ENCODE data around the gene TTC7B. TPM values are rescaled to one million over a fixed set of nuclear protein-coding genes. Genes with fewer than 3 reads are reported as not detected.

Gene TTC7B
- total and polyA plus RNA-seq, 10 of the 15 experiments (the other 5 are each of a cell fraction or from before 2014, with no cell fraction given) = under 0.01 to 1.1 (median 0.26) TPM; not detected in 2

GRCh38 chr14:90567191-90567590 is 249.0 kb downstream of the TTC7B start:
- CTCF ChIA-PET = no interaction called here
- H3K27ac ChIP-seq (ENCODE audit: control insufficient read depth, insufficient read depth) = no peak overlapping the region
- no peak overlapping the region for H3K4me2 ChIP-seq (ENCODE audit: control insufficient read depth, insufficient read depth)
- no peaks in the 10 kb centered on the region for H3K79me2 ChIP-seq (ENCODE audit: control insufficient read depth, insufficient read depth, low read length)
- RAD21 ChIA-PET (ENCODE audit: unreplicated experiment) = no interaction called here
- SMC1A ChIA-PET (ENCODE audit: uncharacterized antibody, unreplicated experiment) = no interaction called here
- no peaks in the 10 kb centered on the region for H3K9me3 ChIP-seq (replicated peaks; ENCODE audit: control insufficient read depth, insufficient read depth, low read length)
- DNase-seq (ENCODE audit: low read depth, low spot score) = no peak
- no peak for FAIRE-seq
- H3K27me3 ChIP-seq (replicated peaks in 1 of 2; ENCODE audit: control insufficient read depth in 2 of 2, insufficient read depth in 2 of 2, low read length in 1 of 2) = peaks cover 0 to 3% of the 10 kb centered on the region in 2 experiments; a peak in 2 of 4 replicates
- no peaks in the 10 kb centered on the region for H3K36me3 ChIP-seq (ENCODE audit: control insufficient read depth in 2 of 2, insufficient read depth in 2 of 2, low read length in 1 of 2)
- in situ Hi-C loops (cut with MboI) (no loop called here), intact Hi-C loops (cut with micrococcal nuclease; ENCODE audit: unreplicated experiment) (no loop called here)
- ATAC-seq = no peak
- no peaks in the 10 kb centered on the region; the same call in 1 of the 2 replicates for H4K20me1 ChIP-seq (ENCODE audit: control insufficient read depth, insufficient read depth)
- TF ChIP-seq ASH2L (IDR thresholded peaks at IDR 0.05; ENCODE audit: borderline replicate concordance, low read depth) = no peak
- no peak for TF ChIP-seq WRNIP1 (IDR thresholded peaks at IDR 0.05; ENCODE audit: borderline replicate concordance, low read depth, low read length)
- no peak for TF ChIP-seq GATAD2B (conservative IDR thresholded peaks at IDR 0.05; ENCODE audit: low read depth)
- no peak for TF ChIP-seq MEF2A (IDR thresholded peaks at IDR 0.05; ENCODE audit: insufficient read depth, low read depth, low read length)
- no peak for TF ChIP-seq CHD1 (IDR thresholded peaks at IDR 0.05; ENCODE audit: low read depth, low read length)
- no peak for TF ChIP-seq BMI1 (IDR thresholded peaks at IDR 0.05; ENCODE audit: borderline replicate concordance)
- no peak for TF ChIP-seq ELK1 (IDR thresholded peaks at IDR 0.05; ENCODE audit: low read depth, low read length)
- H3K4me1 ChIP-seq (ENCODE audit: control insufficient read depth, insufficient read depth, low read length) = no peaks in the 10 kb centered on the region
- no TSS peak for BruUV-seq (replicated peaks)
- no peak overlapping the region for H3K9ac ChIP-seq (ENCODE audit: control insufficient read depth, insufficient read depth, low read length)
- POLR2A ChIA-PET = no interaction called here
- 43% methylated on average over 11 of the region's 11 CpGs for WGBS (ENCODE audit: insufficient coverage, insufficient replicate concordance, low lambda C conversion rate, missing lambda C conversion rate)
- no peak overlapping the region for H2AFZ ChIP-seq (ENCODE audit: control insufficient read depth, low read depth, low read length)
- H3K4me3 ChIP-seq = no peak overlapping the region

DNA sequence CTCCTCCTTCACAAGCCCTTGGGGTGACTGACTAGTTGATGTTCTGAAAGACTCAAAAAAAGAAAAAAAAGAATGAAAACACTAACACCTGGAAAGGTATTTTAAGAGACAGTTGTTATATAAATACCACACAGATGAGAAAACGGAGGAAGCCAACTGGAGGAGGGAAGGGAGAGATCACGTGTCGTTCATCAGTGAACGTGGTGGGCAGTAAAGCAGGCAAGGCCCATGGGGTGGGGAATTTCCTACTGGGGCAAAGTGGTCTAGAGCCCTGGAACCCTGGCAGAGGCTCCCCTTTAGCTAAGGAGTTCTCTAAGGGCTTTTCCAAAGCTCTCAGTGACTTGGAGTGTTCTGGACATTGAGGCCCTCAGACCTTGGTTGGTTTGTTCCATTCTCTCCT is 249.7 kb downstream of the TTC7B start:
- H3K27me3 ChIP-seq (replicated peaks in 1 of 2; ENCODE audit: control insufficient read depth in 2 of 2, insufficient read depth in 2 of 2, low read length in 1 of 2) = peaks cover 0 to 4% of the 10 kb centered on the region in 2 experiments; a peak in 2 of 4 replicates
- TF ChIP-seq HCFC1 (IDR thresholded peaks at IDR 0.05; ENCODE audit: low read length) (no peak), CHD1 (IDR thresholded peaks at IDR 0.05; ENCODE audit: low read depth, low read length) (no peak), SUPT20H (IDR thresholded peaks at IDR 0.05; ENCODE audit: borderline replicate concordance, control insufficient read depth, low read depth, low read length) (no peak), USF1 (IDR thresholded peaks at IDR 0.05; ENCODE audit: borderline replicate concordance, extremely low read length, insufficient read depth, low read depth, low read length) (no peak), ELK1 (IDR thresholded peaks at IDR 0.05; ENCODE audit: low read depth, low read length) (no peak)
- H3K4me3 ChIP-seq = no peak overlapping the region
- ChIA-PET CTCF (no interaction called here), POLR2A (no interaction called here), RAD21 (ENCODE audit: unreplicated experiment) (no interaction called here), SMC1A (ENCODE audit: uncharacterized antibody, unreplicated experiment) (no interaction called here)
- DNase-seq (ENCODE audit: low read depth, low spot score) (no peak), ATAC-seq (no peak), FAIRE-seq (no peak)
- no peaks in the 10 kb centered on the region for H3K9me3 ChIP-seq (replicated peaks; ENCODE audit: control insufficient read depth, insufficient read depth, low read length)
- H2AFZ ChIP-seq (ENCODE audit: control insufficient read depth, low read depth, low read length) = no peak overlapping the region
- no peak overlapping the region for H3K9ac ChIP-seq (ENCODE audit: control insufficient read depth, insufficient read depth, low read length)
- no TSS peak for BruUV-seq (replicated peaks)
- H3K36me3 ChIP-seq (ENCODE audit: control insufficient read depth in 2 of 2, insufficient read depth in 2 of 2, low read length in 1 of 2) = no peaks in the 10 kb centered on the region
- intact Hi-C loops (cut with micrococcal nuclease; ENCODE audit: unreplicated experiment) (no loop called here), in situ Hi-C loops (cut with MboI) (no loop called here)
- 10% methylated on average over 4 of the region's 4 CpGs for WGBS (ENCODE audit: insufficient coverage, insufficient replicate concordance, low lambda C conversion rate, missing lambda C conversion rate)
- no peak overlapping the region for H3K27ac ChIP-seq (ENCODE audit: control insufficient read depth, insufficient read depth)
- no peaks in the 10 kb centered on the region for H3K79me2 ChIP-seq (ENCODE audit: control insufficient read depth, insufficient read depth, low read length)
- no peak overlapping the region for H3K4me2 ChIP-seq (ENCODE audit: control insufficient read depth, insufficient read depth)
- no peaks in the 10 kb centered on the region for H3K4me1 ChIP-seq (ENCODE audit: control insufficient read depth, insufficient read depth, low read length)
- no peaks in the 10 kb centered on the region; the same call in 1 of the 2 replicates for H4K20me1 ChIP-seq (ENCODE audit: control insufficient read depth, insufficient read depth)
